Smooth muscle cell (in vitro differentiated cells): ENCODE data around the gene CELA3B. TPM values are rescaled to one million over a fixed set of nuclear protein-coding genes. Genes with fewer than 3 reads are reported as not detected.

Source experiments
- DNase-seq: peaks from one replicate; lab custom pipeline; 2025; ENCODE audit not compliant: unreplicated experiment; lab: John Stamatoyannopoulos, UW
- H2AFZ ChIP-seq: fragments of 200-600 bp; sonication (generic); 2 replicates; pipeline ENCODE4 v1.6.0; 2016; ENCODE audit warnings: antibody characterized with exemption, low read depth, mild to moderate bottlenecking
- H3F3A ChIP-seq: fragments of 200-600 bp; sonication (generic); 2 replicates; pipeline ENCODE4 v1.6.0; 2017; ENCODE audit warnings: antibody characterized with exemption, low read depth
- H3K27ac ChIP-seq: fragments of 200-600 bp; sonication (generic); 2 replicates; pipeline ENCODE4 v1.5.1; 2016; ENCODE audit warnings: low read depth, mild to moderate bottlenecking
- H3K27me3 ChIP-seq: fragments of 200-600 bp; sonication (generic); 2 replicates; pipeline ENCODE4 v1.6.1; 2016; ENCODE audit warnings: low read depth, mild to moderate bottlenecking
- H3K36me3 ChIP-seq: fragments of 200-600 bp; sonication (generic); 2 replicates; pipeline ENCODE4 v1.5.1; 2016; ENCODE audit warnings: low read depth
- H3K4me1 ChIP-seq: fragments of 200-600 bp; sonication (generic); 2 replicates; pipeline ENCODE4 v1.5.1; 2016; ENCODE audit warnings: low read depth
- H3K4me2 ChIP-seq: fragments of 200-600 bp; sonication (generic); 2 replicates; pipeline ENCODE4 v1.6.0; 2016; ENCODE audit warnings: mild to moderate bottlenecking
- H3K4me3 ChIP-seq: fragments of 200-600 bp; sonication (generic); 2 replicates; pipeline ENCODE4 v1.5.1; 2016; ENCODE audit warnings: mild to moderate bottlenecking
- H3K79me2 ChIP-seq: fragments of 200-600 bp; sonication (generic); 2 replicates; pipeline ENCODE4 v1.6.0; 2016; ENCODE audit warnings: low read depth, mild to moderate bottlenecking
- H3K9ac ChIP-seq: fragments of 200-600 bp; sonication (generic); 2 replicates; pipeline ENCODE4 v1.6.0; 2016; ENCODE audit warnings: low read depth
- H3K9me3 ChIP-seq: fragments of 200-600 bp; sonication (generic); replicated peaks from 2 replicates; pipeline ENCODE4 v1.5.1; 2016; ENCODE audit warnings: low read depth
- H4K20me1 ChIP-seq: fragments of 200-600 bp; sonication (generic); 2 replicates; pipeline ENCODE4 v1.6.0; 2016; ENCODE audit warnings: low read depth
- CTCF ChIP-seq: fragments of 200-600 bp; sonication (generic); IDR thresholded peaks from 2 replicates; pipeline ENCODE4 v1.5.1; 2017; ENCODE audit warnings: borderline replicate concordance, mild to moderate bottlenecking, antibody characterized with exemption; ENCODE audit not compliant: insufficient read depth, poor library complexity, severe bottlenecking
- whole genome bisulfite sequencing: methylation state at CpG from one replicate; pipeline ENCODE4 v1.1.7; 2016; ENCODE audit warnings: low lambda C conversion rate; 5-methylcytosine and 5-hydroxymethylcytosine counted together
- polyA plus RNA-seq: library from polyadenylated mRNA; unstranded; fragments of >200 nt; fragmentation: Nextera tagmentation; extraction: Ambion mirVana; gene quantifications from 2 replicates; pipeline ENCODE4 v1.2.1, GENCODE V29; 2016
- total RNA-seq: library from RNA; depleted of rRNA; stranded (reverse); fragments of >200 nt; gene quantifications from 2 replicates; pipeline ENCODE4 v1.2.3, GENCODE V29; 2014

The CELA3B gene
- total and polyA plus RNA-seq, 2 experiments from 2014 or later = not detected

DNA sequence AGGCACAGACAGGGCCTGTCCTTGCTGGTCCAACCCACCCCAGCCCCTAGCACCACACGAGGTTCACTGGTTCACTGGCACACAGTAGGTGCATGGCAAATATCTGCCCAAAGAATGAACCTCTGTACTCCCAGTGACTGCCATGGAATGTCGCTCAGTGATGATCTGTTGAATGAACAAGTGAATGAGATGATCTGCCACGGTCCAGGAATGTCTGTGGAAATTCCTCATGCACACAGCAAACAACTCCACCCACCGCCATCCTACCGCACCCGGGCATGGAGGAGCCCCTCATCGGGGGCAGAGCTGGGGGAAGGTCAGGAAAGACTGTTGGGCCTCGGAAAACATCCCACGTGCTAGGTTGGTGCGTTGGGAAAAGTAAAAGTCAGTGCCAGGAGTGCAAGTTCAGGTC is 41.4 kb upstream of the CELA3B start:
- H3K27ac ChIP-seq = peak overlapping the region; percentile 72
- no peaks in the 10 kb centered on the region for H3K36me3 ChIP-seq
- peak overlapping the region; percentile 17 for H3K9ac ChIP-seq
- peaks cover 24% of the 10 kb centered on the region for H3K79me2 ChIP-seq
- H3K4me2 ChIP-seq = peak overlapping the region; percentile 90
- DNase-seq = no peak
- H3K27me3 ChIP-seq = no peaks in the 10 kb centered on the region
- H3K4me1 ChIP-seq = peaks cover 52% of the 10 kb centered on the region
- peak overlapping the region; percentile 72 for H3K4me3 ChIP-seq
- WGBS = 19% methylated on average over 10 of the region's 10 CpGs
- H3K9me3 ChIP-seq = no peaks in the 10 kb centered on the region
- H3F3A ChIP-seq = peaks cover 15% of the 10 kb centered on the region
- TF ChIP-seq CTCF = no peak
- H2AFZ ChIP-seq = no peak overlapping the region
- H4K20me1 ChIP-seq = peaks cover 16% of the 10 kb centered on the region

DNA sequence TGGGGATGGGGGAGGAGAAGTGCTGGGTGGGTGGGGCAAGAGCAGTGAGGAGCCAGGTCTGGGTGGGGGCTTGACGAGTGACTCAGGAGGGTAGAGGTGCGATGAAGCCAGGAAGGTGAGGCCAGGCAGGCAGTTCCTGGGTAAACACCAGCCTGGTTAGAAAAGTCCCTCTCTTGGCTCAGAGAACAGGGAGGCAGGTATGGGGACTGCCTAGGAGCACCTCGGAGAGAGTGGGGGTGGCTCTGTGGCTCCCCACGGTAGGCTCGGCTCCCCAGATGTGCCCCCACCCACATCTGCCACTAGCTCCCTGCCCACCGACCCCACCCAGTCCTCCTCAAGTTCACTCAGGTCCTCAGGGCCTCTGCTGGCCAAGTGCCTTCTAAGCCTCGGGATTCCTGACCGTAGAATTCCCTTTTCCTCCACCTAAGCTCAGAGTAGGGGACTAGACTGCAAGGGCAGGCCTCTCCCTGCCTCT is 40.9 kb upstream of the CELA3B start:
- peaks cover 52% of the 10 kb centered on the region for H3K4me1 ChIP-seq
- H3K9me3 ChIP-seq = no peaks in the 10 kb centered on the region
- H3K4me3 ChIP-seq = peak overlapping the region; percentile 72
- no peak overlapping the region for H2AFZ ChIP-seq
- no peak for TF ChIP-seq CTCF
- H3K9ac ChIP-seq = peak overlapping the region; percentile 78
- H3K36me3 ChIP-seq = no peaks in the 10 kb centered on the region
- H3K27me3 ChIP-seq = no peaks in the 10 kb centered on the region
- H3K27ac ChIP-seq = peak overlapping the region; percentile 72
- peaks cover 17% of the 10 kb centered on the region for H3F3A ChIP-seq
- H3K4me2 ChIP-seq = peak overlapping the region; percentile 90
- WGBS = 28% methylated on average over 4 of the region's 8 CpGs
- H4K20me1 ChIP-seq = peaks cover 10% of the 10 kb centered on the region
- peaks cover 23% of the 10 kb centered on the region for H3K79me2 ChIP-seq
- DNase-seq = no peak

- Histone ChIP-seq H3K9ac (peak overlapping the region; percentile 78), H3K27me3 (no peaks in the 10 kb centered on the region), H2AFZ (no peak overlapping the region), H4K20me1 (peaks cover 10% of the 10 kb centered on the region), H3F3A (peaks cover 17% of the 10 kb centered on the region), H3K36me3 (no peaks in the 10 kb centered on the region), H3K27ac (peak overlapping the region; percentile 72), H3K4me2 (peak overlapping the region; percentile 90), H3K4me3 (peak overlapping the region; percentile 72), H3K79me2 (peaks cover 23% of the 10 kb centered on the region), H3K4me1 (peaks cover 49% of the 10 kb centered on the region), H3K9me3 (no peaks in the 10 kb centered on the region)
- no peak for DNase-seq
- no peak for TF ChIP-seq CTCF
- WGBS = 5% methylated on average over 19 of the region's 34 CpGs
Observed at GRCh38 chr1:21936366-21937031, 40.3 kb upstream of the CELA3B start.

DNA sequence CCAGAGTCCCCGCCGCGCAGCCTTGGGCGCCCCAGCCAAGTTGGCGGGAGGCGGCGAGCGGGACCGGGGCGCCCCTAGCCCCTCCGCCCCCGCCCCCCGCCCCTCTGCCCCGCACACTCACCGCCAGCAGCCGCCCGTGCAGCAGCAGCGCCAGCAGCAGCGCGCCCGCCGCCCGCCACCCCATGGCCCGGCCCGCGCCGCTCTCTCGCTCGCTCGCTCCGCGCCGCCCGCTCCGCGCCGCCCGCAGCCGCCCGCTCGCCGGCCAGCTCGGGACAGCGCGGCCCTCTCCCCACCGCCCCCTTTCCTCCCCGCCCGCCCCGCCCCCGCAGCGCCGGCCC is 39.8 kb upstream of the CELA3B start, which contains the start of gene HSPG2:
HSPG2 (minus strand) TSS at position 277 of the 338 bp plus-strand sequence; CDS start at position 184, 93 bp downstream.
- peak within 1 kb of the TSS; percentile 93 for H3K27ac ChIP-seq
- H3K4me2 ChIP-seq = peak within 1 kb of the TSS; percentile 90
- DNase-seq = no peak
- H3K4me1 ChIP-seq = peaks cover 45% of the 10 kb centered on the region
- H3K9me3 ChIP-seq = no peaks in the 10 kb centered on the region
- peaks cover 18% of the 10 kb centered on the region for H3F3A ChIP-seq
- no peaks in the 10 kb centered on the region for H3K36me3 ChIP-seq
- no peak for TF ChIP-seq CTCF
- H2AFZ ChIP-seq = peak within 1 kb of the TSS; percentile 81
- no peaks in the 10 kb centered on the region for H3K27me3 ChIP-seq
- H3K9ac ChIP-seq = peak within 1 kb of the TSS; percentile 78
- no CpG with 5 or more reads among the region's 52 CpGs for WGBS
- H3K4me3 ChIP-seq = peak within 1 kb of the TSS; percentile 72
- H3K79me2 ChIP-seq = peaks cover 23% of the 10 kb centered on the region
- peaks cover 10% of the 10 kb centered on the region for H4K20me1 ChIP-seq
